GM18868 (cell line): ENCODE data around the gene SLC3A2.
A peak's percentile ranks its signal among the peaks of the same experiment; 100 is the strongest.
"Not testable (repeated sequence)": the region's sequence is repeated elsewhere in the genome, so short reads cannot be mapped to it uniquely, and the experiment has no call there.

Source experiments
- ATAC-seq: cut with Tn5 transposase; IDR thresholded peaks from one replicate; pipeline ENCODE4 v1.9.1; 2021; ENCODE audit warnings: mild to moderate bottlenecking, moderate library complexity; ENCODE audit not compliant: unreplicated experiment

The SLC3A2 gene

DNA sequence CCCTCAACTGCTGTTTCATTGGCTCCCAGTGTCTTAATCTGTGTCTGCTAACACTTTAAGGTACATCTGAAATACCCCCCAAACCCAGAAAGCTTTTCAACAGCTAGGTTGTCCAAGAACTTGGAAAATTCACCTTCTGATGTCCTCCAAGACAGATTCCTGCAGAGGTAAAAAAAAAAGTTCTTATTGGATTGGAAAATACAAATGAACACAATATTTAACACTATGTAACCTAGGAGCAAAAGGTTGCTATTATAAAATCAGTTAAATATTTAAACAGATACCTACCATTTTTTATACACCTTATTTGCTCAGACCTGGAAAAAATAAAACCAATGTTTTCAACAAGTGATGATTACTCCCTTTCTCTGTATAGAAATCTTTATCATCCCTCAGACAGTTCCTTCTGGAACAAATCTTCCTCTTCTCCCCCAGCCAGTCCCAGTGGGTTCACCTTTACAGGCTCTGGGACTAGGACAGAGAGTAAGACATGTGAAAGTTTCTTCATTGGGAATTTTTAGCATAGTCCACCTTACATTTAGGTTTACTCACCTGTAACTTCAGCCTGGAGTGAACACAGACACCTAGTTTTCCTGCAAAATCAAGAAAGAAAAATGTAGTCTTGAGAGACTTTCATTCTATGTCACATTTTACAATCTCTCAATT is 28.0 kb upstream of the SLC3A2 start:
- ATAC-seq: no peak

- no peak for ATAC-seq
These were observed 27.3 kb upstream of the SLC3A2 start for GRCh38 chr11:62853279-62853965.

DNA sequence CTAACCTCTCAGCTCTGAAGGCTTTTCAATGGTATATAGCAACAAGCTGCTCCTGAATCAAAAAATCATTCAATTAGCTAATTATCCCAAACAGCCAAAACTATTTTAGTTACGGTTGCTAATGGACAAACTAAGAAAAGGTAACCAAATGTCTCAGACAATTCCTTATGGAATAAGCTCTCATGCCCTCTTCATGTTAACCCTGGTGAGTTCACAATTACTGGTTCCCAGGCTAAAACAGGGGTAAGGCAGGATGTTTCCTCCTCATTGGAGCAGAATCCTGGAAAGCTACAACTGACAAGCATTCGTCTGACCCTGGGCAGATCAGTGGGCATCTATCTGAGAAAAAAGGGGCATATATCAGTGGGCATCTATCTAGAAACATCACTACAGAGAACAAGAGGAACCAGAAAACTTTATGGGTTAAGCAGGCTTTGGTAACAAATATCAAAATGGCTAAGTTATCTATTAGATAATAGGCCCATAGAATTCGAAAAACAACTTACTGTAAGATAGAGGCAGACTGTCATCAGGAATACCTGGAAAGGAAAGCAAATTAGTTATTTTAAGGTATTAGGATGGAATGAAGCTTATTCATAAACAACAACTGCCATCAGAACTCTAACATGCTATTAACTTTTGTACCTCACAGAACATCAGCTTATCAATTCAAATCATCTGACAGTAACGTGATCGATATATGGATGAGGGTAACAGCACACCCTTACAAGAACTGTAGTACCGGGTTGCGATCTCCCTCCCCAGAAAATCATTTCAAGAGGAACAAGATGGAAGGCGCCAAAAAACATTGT is 26.5 kb upstream of the SLC3A2 start:
- ATAC-seq: no peak

DNA sequence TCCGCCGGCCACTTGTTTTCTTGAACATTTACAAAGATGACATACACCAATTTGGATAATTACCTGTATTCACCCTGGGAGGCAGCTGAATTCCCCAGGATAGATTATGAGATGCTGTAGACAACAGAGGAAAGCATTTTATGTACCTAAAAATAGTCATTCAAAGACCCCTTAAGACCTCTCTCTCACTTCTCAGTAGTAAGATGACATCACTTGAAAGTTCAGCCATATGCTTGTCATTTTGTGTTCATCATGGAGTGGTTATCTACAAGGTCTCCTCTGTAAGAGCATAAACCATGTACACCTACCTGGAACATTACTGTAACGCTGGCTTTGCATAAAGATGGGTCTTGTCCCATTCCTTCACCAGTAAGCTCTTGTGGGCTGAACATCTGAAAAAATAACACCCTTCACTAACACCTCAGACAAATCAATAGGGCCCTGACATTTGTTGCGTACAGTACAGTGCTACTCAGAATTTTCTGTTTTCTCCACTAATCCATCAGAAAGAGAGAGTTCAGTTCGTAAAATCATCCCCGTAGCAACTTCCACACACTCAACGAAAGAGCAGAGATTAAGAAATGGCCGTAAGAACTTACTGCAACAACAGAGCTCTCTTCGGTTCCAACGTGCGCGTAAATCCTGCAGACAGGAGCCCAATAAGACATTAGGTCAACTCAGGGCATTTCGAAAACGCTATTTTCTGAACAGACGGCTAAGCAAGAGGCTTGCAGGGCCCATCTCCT is 25.7 kb upstream of the SLC3A2 start:
- ATAC-seq: no peak

DNA sequence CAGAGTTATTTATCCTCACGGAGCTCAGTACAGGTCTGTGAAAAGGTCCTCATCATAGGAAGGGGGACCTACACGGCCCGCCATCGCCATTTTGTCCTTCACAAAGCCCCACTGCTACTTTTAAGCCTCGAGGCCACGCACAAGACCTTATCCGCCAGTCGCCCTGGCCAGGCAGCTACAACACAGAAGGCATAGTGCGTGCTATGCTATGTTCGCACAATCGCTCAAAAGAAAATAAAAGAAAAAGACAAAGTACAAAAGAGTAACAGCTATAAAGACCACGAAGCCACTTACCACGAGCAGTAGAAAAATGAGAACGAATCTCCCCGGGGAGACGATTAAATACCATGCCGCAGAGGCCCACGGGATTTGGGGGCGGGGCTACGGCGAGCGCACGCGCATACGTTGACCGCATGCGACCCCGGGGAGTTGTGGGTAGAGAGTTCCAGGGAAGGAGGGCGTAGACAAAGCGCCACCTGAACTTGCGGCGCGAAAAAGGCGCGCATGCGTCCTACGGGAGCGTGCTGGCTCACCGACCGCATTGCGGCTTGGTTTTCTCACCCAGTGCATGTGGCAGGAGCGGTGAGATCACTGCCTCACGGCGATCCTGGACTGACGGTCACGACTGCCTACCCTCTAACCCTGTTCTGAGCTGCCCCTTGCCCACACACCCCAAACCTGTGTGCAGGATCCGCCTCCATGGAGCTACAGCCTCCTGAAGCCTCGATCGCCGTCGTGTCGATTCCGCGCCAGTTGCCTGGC is 24.9 kb upstream of the SLC3A2 start:
- peak; percentile 82 for ATAC-seq

GRCh38 chr11:62856333-62856895 is 24.3 kb upstream of the SLC3A2 start:
- no peak for ATAC-seq

DNA sequence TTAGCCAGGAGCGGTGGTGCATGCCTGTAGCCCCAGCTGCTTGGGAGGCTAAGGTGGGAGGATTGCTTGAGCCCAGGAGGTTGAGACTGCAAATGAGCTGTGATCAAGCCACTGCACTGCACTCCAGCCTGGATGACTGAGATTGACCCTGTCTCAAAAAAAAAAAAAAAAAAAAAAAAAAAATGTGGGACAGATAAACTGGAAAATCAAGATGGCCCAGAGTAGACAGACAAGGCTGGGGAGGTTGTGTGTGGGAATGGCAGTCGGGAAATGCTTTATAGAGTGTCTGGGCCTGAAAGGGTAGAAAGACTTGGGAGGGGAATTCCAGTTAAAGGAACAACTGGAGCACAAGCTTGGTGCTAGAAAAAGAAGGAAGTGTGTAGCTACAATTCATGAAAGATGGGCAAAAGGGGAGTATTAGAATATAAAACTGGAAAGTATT is 23.1 kb upstream of the SLC3A2 start:
- no peak for ATAC-seq

- no peak for ATAC-seq
These were observed 22.5 kb upstream of the SLC3A2 start for GRCh38 chr11:62858201-62858600.

GRCh38 chr11:62859281-62859703 is 21.4 kb upstream of the SLC3A2 start:
- not testable (repeated sequence) for ATAC-seq

DNA sequence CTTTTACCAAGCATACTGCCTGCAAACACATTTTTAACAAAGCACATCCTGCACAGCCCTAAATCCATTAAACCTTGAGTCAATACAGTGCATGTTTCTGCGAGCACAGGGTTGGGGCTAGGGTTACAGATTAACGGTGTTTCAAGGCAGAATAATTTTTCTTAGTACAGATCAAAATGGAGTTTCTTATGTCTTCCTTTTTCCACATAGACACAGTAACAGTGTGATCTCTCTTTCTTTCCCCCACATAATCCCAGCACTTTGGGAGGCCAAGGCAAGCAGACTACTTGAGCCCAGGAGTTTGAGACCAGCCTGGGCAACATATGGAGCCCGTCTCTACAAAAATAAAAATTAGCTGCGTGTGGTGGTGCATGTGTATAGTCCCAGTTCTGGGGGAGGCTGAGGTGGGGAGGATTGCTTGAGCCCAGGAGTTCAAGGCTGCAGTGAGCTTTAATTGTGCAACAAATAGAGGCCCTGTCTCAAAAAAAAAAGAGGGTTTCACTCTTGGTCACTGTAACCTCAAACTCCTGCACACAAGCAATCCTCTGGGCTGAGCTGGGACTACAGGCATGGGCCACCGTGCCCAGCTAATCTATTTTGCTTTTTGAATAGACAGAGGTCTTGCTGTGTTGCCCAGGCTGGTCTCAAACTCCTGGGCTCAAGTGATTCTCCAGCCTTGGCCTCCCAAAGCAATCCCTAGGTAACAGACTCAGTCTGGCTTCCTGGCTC is 19.7 kb upstream of the SLC3A2 start:
- ATAC-seq: no peak

GRCh38 chr11:62861564-62862192 is 19.0 kb upstream of the SLC3A2 start:
- not testable (repeated sequence) for ATAC-seq

GRCh38 chr11:62863687-62864335 is 16.9 kb upstream of the SLC3A2 start:
- ATAC-seq: no peak

- no peak for ATAC-seq
These were observed 15.1 kb upstream of the SLC3A2 start for GRCh38 chr11:62865635-62866034.

- ATAC-seq: no peak
These were observed 5.8 kb upstream of the SLC3A2 start for GRCh38 chr11:62874851-62875250.

DNA sequence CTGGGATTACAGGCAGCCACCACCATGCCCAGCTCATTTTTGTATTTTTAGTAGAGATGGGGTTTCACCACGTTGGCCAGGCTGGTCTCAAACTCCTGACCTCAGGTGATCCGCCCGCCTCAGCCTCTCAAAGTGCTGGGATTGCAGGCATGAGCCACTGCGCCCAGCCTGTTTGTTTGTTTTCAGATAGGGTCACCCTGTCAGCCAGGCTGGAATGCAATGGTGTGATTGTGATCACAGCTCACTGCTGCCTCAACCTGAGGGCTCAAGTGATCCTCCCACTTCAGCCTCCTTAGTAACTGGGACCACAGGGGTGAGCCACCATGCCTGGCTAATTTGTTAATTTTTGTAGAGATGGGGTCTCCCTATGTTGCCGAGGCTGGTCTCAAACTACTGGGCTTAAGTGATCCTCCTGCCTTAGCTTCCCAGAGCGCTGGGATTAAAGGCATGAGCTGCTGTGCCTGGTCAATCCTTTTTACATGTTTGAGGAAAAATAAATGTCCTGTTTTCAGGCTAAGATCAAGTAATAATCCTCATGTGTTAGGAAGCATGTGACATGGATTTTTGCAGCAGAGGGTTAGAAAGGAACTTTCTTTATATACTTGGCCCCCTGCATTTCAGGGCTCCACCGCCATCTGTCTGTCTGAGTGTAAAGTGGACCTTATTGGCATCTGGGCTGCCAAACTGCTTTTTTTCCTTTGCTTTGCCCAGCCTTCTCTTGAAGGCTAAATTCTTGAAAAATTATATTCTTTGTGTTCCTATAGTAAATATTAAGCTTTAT is 4.8 kb upstream of the SLC3A2 start:
- no peak for ATAC-seq

DNA sequence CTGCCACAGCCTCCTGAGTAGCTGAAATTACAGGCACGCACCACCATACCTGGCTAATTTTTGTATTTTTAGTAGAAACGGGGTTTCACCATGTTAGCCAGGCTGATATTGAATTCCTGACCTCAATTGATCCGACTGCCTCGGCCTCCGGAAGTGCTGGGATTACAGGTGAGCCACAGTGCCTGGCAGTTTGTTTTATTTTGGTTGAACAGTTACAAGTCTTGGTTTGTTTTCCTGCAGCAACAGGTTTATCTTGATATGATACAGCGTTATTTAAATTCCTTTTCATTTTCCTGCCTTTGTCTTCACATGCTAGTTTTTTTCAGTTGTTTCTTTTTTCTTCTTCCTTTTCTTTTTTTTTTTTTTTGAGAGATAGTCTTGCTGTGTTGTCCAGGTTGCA is 4.0 kb upstream of the SLC3A2 start:
- no peak for ATAC-seq

GRCh38 chr11:62879235-62879978 is 1.3 kb upstream of the SLC3A2 start:
- no peak for ATAC-seq
